Pancreas (tissue), 10 donors: ENCODE results near the gene RBBP5. TPM values are rescaled to one million over a fixed set of nuclear protein-coding genes. Genes with fewer than 3 reads are reported as not detected.

ENCODE experiments used
- ATAC-seq, 4 donors: fragments of 200-7000 bp; cut with Tn5 transposase; one replicate each; pipeline versions ENCODE4 v1.8.0 to v1.9.1; 2020; ENCODE audit warnings: mild to moderate bottlenecking in 4 of 4, moderate library complexity in 4 of 4
- DNase-seq, 6 donors: peaks; one replicate each; pipeline ENCODE4 v3.0.0-alpha.2; 2020
- FAIRE-seq: peaks from 2 replicates; lab custom pipeline; 2012; peaks lifted over from hg19 to GRCh38; lab: Jason Lieb, UNC
- H3K27ac ChIP-seq, 4 donors: fragments of 200-600 bp; sonication (generic); 1 replicate in 3 of 4; 2 replicates in 1 of 4; pipeline versions ENCODE4 v1.5.0 to v1.8.0; 2020
- H3K27me3 ChIP-seq, 4 donors: fragments of 200-600 bp; one replicate each; pipeline ENCODE4 v1.8.0; 2021
- H3K36me3 ChIP-seq, 3 donors: fragments of 200-600 bp; sonication (generic) in 1 of 3; one replicate each; pipeline versions ENCODE4 v1.5.0 to v1.8.0; 2020 to 2021
- H3K4me1 ChIP-seq, 3 donors: fragments of 200-600 bp; one replicate each; pipeline ENCODE4 v1.8.0; 2021
- H3K4me3 ChIP-seq, 4 donors: fragments of 200-600 bp; sonication (generic) in 2 of 4; one replicate each; pipeline versions ENCODE4 v1.5.0 to v1.8.0; 2020 to 2021
- H3K9me3 ChIP-seq, 4 donors: fragments of 200-600 bp; one replicate each; pipeline ENCODE4 v1.8.0; 2021
- WGBS, 2 donors: extraction: QIAGEN DNeasy Blood & Tissue Kit; methylation state at CpG; one replicate each; pipeline ENCODE4 v1.1.7; 2013; 5-methylcytosine and 5-hydroxymethylcytosine counted together
- intact Hi-C, 3 donors: fragments of 100-400 bp; cut with DNase I; formaldehyde crosslinking; loops; one replicate each; pipeline versions ENCODE4 v1.11.1 to v1.14.2; 2022
- polyA plus RNA-seq, 2 donors: library from polyadenylated mRNA; stranded (reverse); fragments of 200-250 nt; gene quantifications; one replicate each; pipeline ENCODE4 v1.2.3, GENCODE V29; 2013
- total RNA-seq, 6 donors: library from RNA; stranded (reverse); fragmentation: NEBNext Ultra II Directional in 4 of 6; extraction: Animal tissue kit (Norgen Biotek cat#: 25700) in 4 of 6; gene quantifications; one replicate each; pipeline versions ENCODE4 v1.2.1 to v1.2.4, GENCODE V29; 2021 to 2023
- TF ChIP-seq, protein P1 (sequence below), 4 donors: fragments of 200-600 bp; sonication (generic) in 3 of 4; IDR thresholded peaks; one replicate each; pipeline versions ENCODE4 v1.5.0 to v1.8.0; 2021; ENCODE audit warnings: antibody characterized with exemption in 4 of 4
- donor health status: healthy with polysubstance abuse.
- donor health status: DM: no; HTN: no; CAD: no; lungs with moderate emphysema.
- donor health status: DM: no; HTN: no; CAD: no.
- donor health status: control.
- donor health status: control.
- donor health status: Bipolar disorder and iron deficiency.
- donor health status: DM: yes; HTN: yes; CAD: no.
- donor health status: DM: no; HTN: no; CAD: no.
- donor health status: DM: no; HTN: no; CAD: no.
- donor health status: DM: yes; HTN: yes; CAD: no.

Gene RBBP5
- total and polyA plus RNA-seq, 8 donors, result 3.0 to 10.9 (median 7.7) TPM

- Histone ChIP-seq H3K4me1 (peaks cover 0 to 2% (median 0%) of the 10 kb centered on the region in 3 donors), H3K36me3 (no peaks in the 10 kb centered on the region), H3K4me3 (no peak overlapping the region), H3K9me3 (no peaks in the 10 kb centered on the region), H3K27me3 (no peaks in the 10 kb centered on the region), H3K27ac (no peak overlapping the region)
- DNase-seq (no peak), ATAC-seq (no peak), FAIRE-seq (no peak)
- TF ChIP-seq, protein P1, sequence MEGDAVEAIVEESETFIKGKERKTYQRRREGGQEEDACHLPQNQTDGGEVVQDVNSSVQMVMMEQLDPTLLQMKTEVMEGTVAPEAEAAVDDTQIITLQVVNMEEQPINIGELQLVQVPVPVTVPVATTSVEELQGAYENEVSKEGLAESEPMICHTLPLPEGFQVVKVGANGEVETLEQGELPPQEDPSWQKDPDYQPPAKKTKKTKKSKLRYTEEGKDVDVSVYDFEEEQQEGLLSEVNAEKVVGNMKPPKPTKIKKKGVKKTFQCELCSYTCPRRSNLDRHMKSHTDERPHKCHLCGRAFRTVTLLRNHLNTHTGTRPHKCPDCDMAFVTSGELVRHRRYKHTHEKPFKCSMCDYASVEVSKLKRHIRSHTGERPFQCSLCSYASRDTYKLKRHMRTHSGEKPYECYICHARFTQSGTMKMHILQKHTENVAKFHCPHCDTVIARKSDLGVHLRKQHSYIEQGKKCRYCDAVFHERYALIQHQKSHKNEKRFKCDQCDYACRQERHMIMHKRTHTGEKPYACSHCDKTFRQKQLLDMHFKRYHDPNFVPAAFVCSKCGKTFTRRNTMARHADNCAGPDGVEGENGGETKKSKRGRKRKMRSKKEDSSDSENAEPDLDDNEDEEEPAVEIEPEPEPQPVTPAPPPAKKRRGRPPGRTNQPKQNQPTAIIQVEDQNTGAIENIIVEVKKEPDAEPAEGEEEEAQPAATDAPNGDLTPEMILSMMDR (IDR thresholded peaks at IDR 0.05), result no peak
- 73 to 85% methylated on average over 3 of the region's 3 CpGs for WGBS, 2 donors
- intact Hi-C loops, result loop anchor here in 1 of 3 donors (10.0 kb wide), 1 partner anchor 87 kb away; the partner anchor contains the start of gene DSTYK
Observed at GRCh38 chr1:205127646-205128045, 5.9 kb upstream of the RBBP5 start.

DNA sequence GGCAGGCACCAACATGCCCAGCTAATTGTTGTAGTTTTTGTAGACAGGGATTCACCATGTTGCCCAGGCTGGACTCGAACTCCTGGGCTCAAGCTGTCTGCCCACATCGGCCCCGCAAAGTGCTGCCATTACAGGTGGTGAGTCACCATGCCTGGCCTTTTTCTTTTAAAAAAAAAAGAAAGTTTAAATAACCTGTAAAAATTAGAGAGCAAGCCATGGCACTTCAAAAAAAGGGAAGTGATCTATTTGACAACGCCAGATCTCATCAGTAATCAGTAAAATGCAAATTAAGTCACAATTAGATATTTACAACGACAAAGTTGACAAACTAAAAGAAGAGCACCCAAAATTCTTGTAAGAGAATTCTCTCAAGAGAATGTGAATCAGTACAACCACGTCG, 2.9 kb upstream of the RBBP5 start:
- Histone ChIP-seq H3K4me1 (peaks cover 0 to 18% (median 10%) of the 10 kb centered on the region in 3 donors), H3K36me3 (no peaks in the 10 kb centered on the region), H3K27ac (no peak overlapping the region), H3K9me3 (no peaks in the 10 kb centered on the region), H3K4me3 (no peak overlapping the region), H3K27me3 (no peaks in the 10 kb centered on the region)
- WGBS, 2 donors, result 74 to 82% methylated on average over 7 of the region's 7 CpGs
- FAIRE-seq, result no peak
- intact Hi-C loops, result loop anchor here in 1 of 3 donors (10.0 kb wide), 1 partner anchor 90 kb away; the partner anchor contains the start of gene DSTYK
- TF ChIP-seq, protein P1 (IDR thresholded peaks at IDR 0.05), result no peak
- ATAC-seq, result no peak
- DNase-seq, result no peak

GRCh38 chr1:205122489-205122882, 708 bp upstream of the RBBP5 start:
- intact Hi-C loops, result loop anchor here in 1 of 3 donors (10.0 kb wide), 1 partner anchor 92 kb away; the partner anchor contains the start of gene DSTYK
- DNase-seq, result no peak
- no peaks in the 10 kb centered on the region for H3K9me3 ChIP-seq
- TF ChIP-seq, protein P1 (IDR thresholded peaks at IDR 0.05), result no peak
- WGBS, 2 donors, result 12 to 17% methylated on average over 9 of the region's 9 CpGs
- peak overlapping the region; percentile 93 to 97 (median 94) for H3K27ac ChIP-seq
- no peak for FAIRE-seq
- H3K27me3 ChIP-seq, result no peaks in the 10 kb centered on the region
- peak; percentile 8 to 20 (median 16) for ATAC-seq
- H3K36me3 ChIP-seq, result no peaks in the 10 kb centered on the region
- H3K4me3 ChIP-seq, result peak overlapping the region; percentile 13 to 88 (median 76)
- peaks cover 0 to 18% (median 10%) of the 10 kb centered on the region in 3 donors for H3K4me1 ChIP-seq

- Histone ChIP-seq H3K4me3 (no peak overlapping the region), H3K27ac (no peak overlapping the region), H3K27me3 (no peaks in the 10 kb centered on the region), H3K36me3 (peaks cover 0 to 11% (median 0%) of the 10 kb centered on the region in 3 donors), H3K4me1 (peaks cover 0 to 18% (median 10%) of the 10 kb centered on the region in 3 donors), H3K9me3 (no peaks in the 10 kb centered on the region)
- FAIRE-seq (no peak), DNase-seq (no peak), ATAC-seq (no peak)
- WGBS, 2 donors, result 59 to 61% methylated on average over 2 of the region's 2 CpGs
- TF ChIP-seq, protein P1 (IDR thresholded peaks at IDR 0.05), result no peak
- intact Hi-C loops, result loop anchor here in 1 of 3 donors (10.0 kb wide), 1 partner anchor 126 kb away; no protein-coding TSS in a partner anchor
Observed at GRCh38 chr1:205118752-205119151, 3.0 kb downstream of the RBBP5 start.

DNA sequence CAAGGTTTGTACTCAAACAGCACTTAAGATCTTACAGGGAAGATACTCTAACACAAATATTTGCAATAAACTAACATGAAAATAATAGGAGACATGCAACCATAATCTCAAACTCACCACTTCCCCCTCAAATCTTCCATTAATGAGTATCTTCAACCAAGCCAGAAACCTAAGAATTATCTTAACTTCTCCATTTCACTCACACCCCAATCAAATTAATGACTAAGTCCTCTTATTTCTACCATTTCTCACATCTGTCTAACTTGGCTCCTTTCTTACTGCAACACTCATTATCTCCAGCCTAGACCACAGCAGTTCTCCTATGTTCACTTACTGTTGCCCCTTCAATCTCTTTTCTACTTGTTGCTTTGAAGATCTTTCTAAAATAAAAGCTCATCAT, 10.4 kb downstream of the RBBP5 start:
- H3K36me3 ChIP-seq, result peaks cover 0 to 11% (median 0%) of the 10 kb centered on the region in 3 donors
- no peak overlapping the region for H3K4me3 ChIP-seq
- no peaks in the 10 kb centered on the region for H3K27me3 ChIP-seq
- H3K9me3 ChIP-seq, result no peaks in the 10 kb centered on the region
- no peak for ATAC-seq
- H3K4me1 ChIP-seq, result no peaks in the 10 kb centered on the region
- H3K27ac ChIP-seq, result no peak overlapping the region
- DNase-seq, result no peak
- FAIRE-seq, result no peak
- intact Hi-C loops, result loop anchor here in 1 of 3 donors (10.0 kb wide), 1 partner anchor 133 kb away; no protein-coding TSS in a partner anchor
- TF ChIP-seq, protein P1 (IDR thresholded peaks at IDR 0.05), result no peak
